Peyer's patch (tissue), 4 donors: ENCODE data around the gene GSC2. TPM values are rescaled to one million over a fixed set of nuclear protein-coding genes. Genes with fewer than 3 reads are reported as not detected.

Source experiments
- DNase-seq, 3 donors: peaks; one replicate each; pipeline ENCODE4 v3.0.0-alpha.2; 2017 to 2019
- H3K27ac ChIP-seq, 4 donors: fragments of 200-600 bp; sonication (generic); one replicate each; pipeline ENCODE4 v1.5.1; 2016 to 2019
- H3K27me3 ChIP-seq, 2 donors: fragments of 200-600 bp; sonication (generic); one replicate each; pipeline ENCODE4 v1.5.1; 2019
- H3K36me3 ChIP-seq, 3 donors: fragments of 200-600 bp; sonication (generic); one replicate each; pipeline ENCODE4 v1.5.1; 2016 to 2019
- H3K4me1 ChIP-seq, 4 donors: fragments of 200-600 bp; sonication (generic); one replicate each; pipeline ENCODE4 v1.5.1; 2016 to 2019
- H3K4me3 ChIP-seq, 4 donors: fragments of 200-600 bp; sonication (generic); 1 replicate in 3 of 4; 2 replicates in 1 of 4; pipeline ENCODE4 v1.5.1; 2016 to 2019; ENCODE audit warnings: mild to moderate bottlenecking in 1 of 4
- H3K9me3 ChIP-seq, 4 donors: fragments of 200-600 bp; sonication (generic); one replicate each; pipeline ENCODE4 v1.5.1; 2016 to 2019; ENCODE audit warnings: mild to moderate bottlenecking in 1 of 4
- POLR2A ChIP-seq, 2 donors: fragments of 450-650 bp; IDR thresholded peaks; one replicate each; pipeline ENCODE4 v1.5.1; 2017; ENCODE audit warnings: antibody characterized with exemption in 2 of 2, mild to moderate bottlenecking in 2 of 2, moderate library complexity in 2 of 2
- total RNA-seq, 4 donors: library from RNA; depleted of rRNA; stranded (reverse); fragments of >200 nt; gene quantifications; one replicate each; pipeline ENCODE4 v1.1.0, GENCODE V29; 2016
- TF ChIP-seq, protein P1 (sequence below), 6 experiments: fragments of 450-650 bp in 4 of 6; fragments of 200-600 bp in 2 of 6; sonication (generic) in 1 of 6; IDR thresholded peaks; one replicate each; pipeline ENCODE4 v1.5.1; 2017 to 2019; ENCODE audit warnings: antibody characterized with exemption in 6 of 6, mild to moderate bottlenecking in 3 of 6, moderate library complexity in 1 of 6

The GSC2 gene
- total RNA-seq, 4 donors from 2014 or later: not detected

DNA sequence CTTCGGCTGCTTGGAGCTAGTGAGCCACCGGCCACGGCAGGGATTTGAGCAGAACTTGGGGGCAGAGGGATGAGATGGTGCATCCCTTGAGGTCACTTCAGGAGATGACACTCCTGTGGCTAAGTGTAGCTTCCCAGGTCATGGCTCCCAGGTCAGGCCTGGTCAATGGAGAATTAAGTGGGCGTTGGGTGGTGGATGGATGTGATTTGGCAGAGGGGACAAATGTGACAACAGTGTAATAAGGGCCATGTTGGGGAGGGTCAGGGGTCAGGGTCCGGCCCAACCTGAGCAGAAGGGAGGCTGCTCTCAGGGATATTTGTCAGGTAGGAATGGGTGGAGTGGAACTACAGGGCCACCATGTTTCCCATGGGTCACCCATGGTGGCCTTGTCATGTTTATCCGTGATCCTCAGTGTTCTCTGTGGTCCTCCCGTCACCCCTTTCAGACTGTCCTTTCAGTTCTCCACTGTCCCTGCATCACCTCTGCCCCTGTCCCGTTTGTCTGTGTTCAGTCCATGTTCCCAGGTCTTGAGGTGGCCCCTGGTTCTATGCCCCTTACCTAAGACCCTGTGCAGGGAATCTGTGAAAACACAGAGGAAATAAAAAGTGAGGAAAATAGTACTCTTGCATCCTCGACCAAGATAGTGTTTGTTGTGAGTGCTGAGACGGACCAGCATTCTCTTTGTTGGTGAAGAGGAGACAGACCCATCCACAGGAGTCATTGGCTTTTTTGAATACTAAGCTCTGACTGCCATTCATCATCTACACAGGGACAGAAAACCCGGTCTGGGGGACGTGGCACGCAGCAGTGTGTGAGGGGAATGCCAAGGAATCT is 22.3 kb upstream of the GSC2 start:
- DNase-seq: no peak

DNA sequence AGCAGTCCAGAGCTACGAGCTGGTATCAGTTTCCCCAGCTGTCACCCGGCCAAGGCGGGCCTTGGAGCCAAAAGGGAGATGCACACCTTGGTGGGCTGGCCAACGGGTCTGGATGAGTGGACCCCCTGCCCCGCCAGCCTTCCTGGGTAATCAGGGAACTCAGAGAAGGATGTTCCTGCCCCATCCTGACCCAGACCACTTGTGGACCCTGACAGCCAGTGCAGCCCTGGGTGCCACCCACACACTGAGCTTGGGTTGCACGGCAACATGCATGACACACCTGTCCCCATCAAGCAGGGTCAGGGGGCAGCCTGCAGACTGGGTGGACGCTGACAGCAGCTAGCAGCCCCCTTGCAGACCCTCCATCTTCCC is 19.8 kb upstream of the GSC2 start:
- Histone ChIP-seq H3K36me3 (no peaks in the 10 kb centered on the region), H3K4me3 (peak overlapping the region in 2 of 4 donors; percentile 33 to 45), H3K27ac (no peak overlapping the region), H3K4me1 (peaks cover 3 to 49% (median 38%) of the 10 kb centered on the region in 4 donors), H3K9me3 (no peaks in the 10 kb centered on the region), H3K27me3 (peaks cover 0 to 25% of the 10 kb centered on the region in 2 donors)
- TF ChIP-seq, protein P1, sequence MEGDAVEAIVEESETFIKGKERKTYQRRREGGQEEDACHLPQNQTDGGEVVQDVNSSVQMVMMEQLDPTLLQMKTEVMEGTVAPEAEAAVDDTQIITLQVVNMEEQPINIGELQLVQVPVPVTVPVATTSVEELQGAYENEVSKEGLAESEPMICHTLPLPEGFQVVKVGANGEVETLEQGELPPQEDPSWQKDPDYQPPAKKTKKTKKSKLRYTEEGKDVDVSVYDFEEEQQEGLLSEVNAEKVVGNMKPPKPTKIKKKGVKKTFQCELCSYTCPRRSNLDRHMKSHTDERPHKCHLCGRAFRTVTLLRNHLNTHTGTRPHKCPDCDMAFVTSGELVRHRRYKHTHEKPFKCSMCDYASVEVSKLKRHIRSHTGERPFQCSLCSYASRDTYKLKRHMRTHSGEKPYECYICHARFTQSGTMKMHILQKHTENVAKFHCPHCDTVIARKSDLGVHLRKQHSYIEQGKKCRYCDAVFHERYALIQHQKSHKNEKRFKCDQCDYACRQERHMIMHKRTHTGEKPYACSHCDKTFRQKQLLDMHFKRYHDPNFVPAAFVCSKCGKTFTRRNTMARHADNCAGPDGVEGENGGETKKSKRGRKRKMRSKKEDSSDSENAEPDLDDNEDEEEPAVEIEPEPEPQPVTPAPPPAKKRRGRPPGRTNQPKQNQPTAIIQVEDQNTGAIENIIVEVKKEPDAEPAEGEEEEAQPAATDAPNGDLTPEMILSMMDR (IDR thresholded peaks at IDR 0.05): no peak
- no peak for TF ChIP-seq POLR2A (IDR thresholded peaks at IDR 0.05)
- no peak for DNase-seq

More for the DNA sequence above, 22.3 kb upstream of the GSC2 start:
- Histone ChIP-seq H3K27ac (peak overlapping the region; percentile 81 to 90 (median 86)), H3K36me3 (peaks cover 0 to 15% (median 0%) of the 10 kb centered on the region in 3 donors), H3K4me1 (peaks cover 3 to 65% (median 44%) of the 10 kb centered on the region in 4 donors), H3K9me3 (no peaks in the 10 kb centered on the region), H3K27me3 (peaks cover 0 to 25% of the 10 kb centered on the region in 2 donors), H3K4me3 (peak overlapping the region; percentile 78 to 96 (median 92))
- TF ChIP-seq, protein P1 (IDR thresholded peaks at IDR 0.05): no peak
- no peak for TF ChIP-seq POLR2A (IDR thresholded peaks at IDR 0.05)

DNA sequence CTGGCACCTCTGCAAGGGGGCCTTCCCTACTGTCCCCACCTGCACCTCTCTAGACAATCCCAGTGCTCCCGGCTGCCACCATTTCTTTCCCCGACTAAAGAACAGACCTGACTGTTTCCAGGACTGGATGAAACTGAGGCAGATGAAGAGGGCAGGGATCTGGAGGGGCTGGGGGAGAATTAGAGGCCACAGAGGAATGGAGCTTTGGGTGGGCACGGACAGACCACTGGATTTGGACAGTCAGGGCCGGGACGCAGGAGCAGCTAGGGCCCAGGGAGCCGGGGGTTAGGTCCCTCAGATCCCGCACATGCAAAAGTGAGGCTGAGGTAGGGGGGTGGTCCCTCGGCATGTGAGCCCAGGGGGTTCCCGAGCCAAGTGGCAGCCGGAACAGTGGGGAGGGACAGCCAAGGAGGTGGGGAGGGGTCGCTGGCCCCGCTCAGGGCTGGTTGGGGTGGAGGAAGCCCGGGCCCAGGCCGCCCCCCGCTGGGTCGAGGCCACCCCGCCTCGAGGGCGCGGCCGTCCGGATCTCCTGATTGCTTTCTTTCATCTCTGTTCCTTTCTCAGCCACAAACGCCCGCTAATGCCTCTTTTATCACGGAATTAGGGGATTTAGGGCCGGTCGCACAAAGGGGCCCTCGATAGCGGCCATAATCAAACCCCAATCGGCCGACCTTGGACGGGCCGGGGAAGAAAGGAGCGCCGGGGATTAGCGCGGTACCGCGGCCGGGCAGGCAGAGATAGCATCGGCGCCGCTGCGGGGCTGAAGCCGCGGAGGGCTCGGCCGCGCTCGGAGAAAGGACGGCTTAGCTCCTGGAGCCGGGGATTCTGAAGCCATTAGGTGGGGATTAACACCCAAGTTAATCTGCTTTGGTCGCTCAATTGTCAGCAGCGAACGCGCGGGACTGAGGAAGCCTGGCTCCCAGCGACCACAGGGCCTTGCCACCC is 19.2 kb upstream of the GSC2 start:
- Histone ChIP-seq H3K36me3 (no peaks in the 10 kb centered on the region), H3K27ac (no peak overlapping the region), H3K9me3 (no peaks in the 10 kb centered on the region), H3K4me1 (peaks cover 3 to 43% (median 32%) of the 10 kb centered on the region in 4 donors), H3K4me3 (peak overlapping the region in 3 of 4 donors; percentile 26 to 45 (median 33)), H3K27me3 (peaks cover 0 to 25% of the 10 kb centered on the region in 2 donors)
- no peak for DNase-seq
- TF ChIP-seq, protein P1 (IDR thresholded peaks at IDR 0.05): no peak
- TF ChIP-seq POLR2A (IDR thresholded peaks at IDR 0.05): no peak

DNA sequence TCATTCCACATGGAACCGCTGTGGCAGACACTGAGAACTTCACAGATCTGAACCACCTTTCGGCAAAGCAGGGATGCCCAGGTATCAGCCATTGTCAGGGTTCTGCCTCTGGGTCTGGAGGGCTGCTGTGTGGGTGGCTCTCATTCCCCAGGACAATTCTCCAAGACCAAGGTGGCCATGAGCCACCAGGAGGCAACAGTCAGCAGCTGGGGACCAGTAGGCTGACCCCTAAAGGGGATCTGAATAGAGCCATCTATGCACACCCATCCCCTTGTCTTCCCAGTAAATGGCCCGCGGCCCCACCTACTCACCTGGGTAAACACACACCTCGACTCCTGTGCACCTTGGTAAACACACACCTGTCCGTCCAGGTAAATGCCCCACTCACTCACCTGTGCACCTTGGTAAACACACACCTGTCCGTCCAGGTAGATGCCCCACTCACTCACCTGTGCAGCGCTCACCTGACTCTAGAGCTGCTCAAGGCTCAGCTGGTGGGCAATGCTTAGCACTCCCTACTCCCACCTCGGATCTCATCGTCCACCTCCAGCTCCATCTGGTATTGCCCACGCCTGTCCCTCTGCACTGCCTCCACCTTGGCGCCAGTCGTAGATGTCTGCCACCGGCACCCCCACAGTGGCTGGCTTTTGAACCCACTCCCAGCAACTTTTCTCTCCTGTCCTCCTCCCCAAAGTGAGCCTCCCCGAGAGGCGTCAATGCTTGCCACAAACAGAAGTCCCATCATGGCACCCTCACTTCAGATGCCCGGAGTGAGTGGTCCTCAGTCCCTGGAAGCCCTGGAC is 18.2 kb upstream of the GSC2 start:
- H3K9me3 ChIP-seq: no peaks in the 10 kb centered on the region
- peaks cover 3 to 33% (median 23%) of the 10 kb centered on the region in 4 donors for H3K4me1 ChIP-seq
- TF ChIP-seq, protein P1 (IDR thresholded peaks at IDR 0.05): no peak
- no peak for TF ChIP-seq POLR2A (IDR thresholded peaks at IDR 0.05)
- no peak for DNase-seq
- H3K4me3 ChIP-seq: no peak overlapping the region
- no peaks in the 10 kb centered on the region for H3K36me3 ChIP-seq
- H3K27me3 ChIP-seq: peaks cover 0 to 25% of the 10 kb centered on the region in 2 donors
- no peak overlapping the region for H3K27ac ChIP-seq
